Skeletal muscle tissue (tissue), 4 donors: Measurements from ENCODE around the gene ZNF341. TPM values are rescaled to one million over a fixed set of nuclear protein-coding genes. Genes with fewer than 3 reads are reported as not detected.

Experiments
- H3K27ac ChIP-seq: one replicate; pipeline ENCODE4 v1.7.0; 2013; ENCODE audit warnings: mild to moderate bottlenecking, low read depth, low read length, inconsistent platforms
- H3K27me3 ChIP-seq, 3 donors: one replicate each; pipeline ENCODE4 v1.7.0; 2013; ENCODE audit warnings: low read length in 3 of 3; ENCODE audit not compliant: control insufficient read depth in 3 of 3, insufficient read depth in 3 of 3
- H3K36me3 ChIP-seq, 3 donors: one replicate each; pipeline ENCODE4 v1.7.0; 2013; ENCODE audit warnings: low read length in 3 of 3; ENCODE audit not compliant: control insufficient read depth in 3 of 3, insufficient read depth in 3 of 3
- H3K4me1 ChIP-seq, 3 donors: one replicate each; pipeline ENCODE4 v1.7.0; 2013; ENCODE audit warnings: low read length in 3 of 3, mild to moderate bottlenecking in 3 of 3; ENCODE audit not compliant: control insufficient read depth in 3 of 3, insufficient read depth in 3 of 3
- H3K4me3 ChIP-seq, 3 donors: one replicate each; pipeline ENCODE4 v1.7.0; 2013; ENCODE audit warnings: low read length in 3 of 3
- H3K9ac ChIP-seq, 3 donors: one replicate each; pipeline ENCODE4 v1.7.0; 2013; ENCODE audit warnings: low read length in 3 of 3, mild to moderate bottlenecking in 3 of 3, moderate library complexity in 2 of 3, low read depth in 1 of 3
- H3K9me3 ChIP-seq, 3 donors: one replicate each; pipeline ENCODE4 v1.7.0; 2013; ENCODE audit warnings: low read length in 3 of 3; ENCODE audit not compliant: control insufficient read depth in 3 of 3
- total RNA-seq: library from RNA; depleted of rRNA; stranded (reverse); fragments of >200 nt; gene quantifications from one replicate; pipeline ENCODE4 v1.2.3, GENCODE V29; 2014
- donor health status: Osteomylitis.

Gene ZNF341
- total RNA-seq, 1 donor from 2014 or later: 1.0 TPM

GRCh38 chr20:33817411-33817810 lies 85.6 kb downstream of the ZNF341 start:
- H3K9me3 ChIP-seq: no peaks in the 10 kb centered on the region
- peaks cover 27 to 65% (median 44%) of the 10 kb centered on the region in 3 donors for H3K4me1 ChIP-seq
- H3K4me3 ChIP-seq: no peak overlapping the region
- no peak overlapping the region for H3K27ac ChIP-seq
- no peaks in the 10 kb centered on the region for H3K36me3 ChIP-seq
- H3K27me3 ChIP-seq: no peaks in the 10 kb centered on the region
- H3K9ac ChIP-seq: no peak overlapping the region

GRCh38 chr20:33819456-33819855 lies 87.7 kb downstream of the ZNF341 start:
- Histone ChIP-seq H3K4me1 (peaks cover 19 to 53% (median 33%) of the 10 kb centered on the region in 3 donors), H3K27ac (no peak overlapping the region), H3K9ac (no peak overlapping the region), H3K36me3 (peaks cover 0 to 2% (median 0%) of the 10 kb centered on the region in 3 donors), H3K4me3 (no peak overlapping the region), H3K27me3 (no peaks in the 10 kb centered on the region), H3K9me3 (no peaks in the 10 kb centered on the region)

GRCh38 chr20:33820362-33820761 lies 88.6 kb downstream of the ZNF341 start:
- Histone ChIP-seq H3K4me3 (no peak overlapping the region), H3K27ac (no peak overlapping the region), H3K36me3 (peaks cover 0 to 2% (median 0%) of the 10 kb centered on the region in 3 donors), H3K27me3 (no peaks in the 10 kb centered on the region), H3K9ac (no peak overlapping the region), H3K9me3 (no peaks in the 10 kb centered on the region), H3K4me1 (peaks cover 15 to 52% (median 28%) of the 10 kb centered on the region in 3 donors)

GRCh38 chr20:33821270-33821836 lies 89.6 kb downstream of the ZNF341 start:
- Histone ChIP-seq H3K9ac (no peak overlapping the region), H3K4me3 (no peak overlapping the region), H3K27me3 (no peaks in the 10 kb centered on the region), H3K9me3 (no peaks in the 10 kb centered on the region), H3K36me3 (peaks cover 0 to 2% (median 0%) of the 10 kb centered on the region in 3 donors), H3K4me1 (peaks cover 25 to 53% (median 38%) of the 10 kb centered on the region in 3 donors), H3K27ac (no peak overlapping the region)

- peaks cover 0 to 2% (median 0%) of the 10 kb centered on the region in 3 donors for H3K36me3 ChIP-seq
- no peak overlapping the region for H3K4me3 ChIP-seq
- peak overlapping the region; percentile 37 for H3K27ac ChIP-seq
- H3K9me3 ChIP-seq: no peaks in the 10 kb centered on the region
- H3K4me1 ChIP-seq: peaks cover 33 to 61% (median 44%) of the 10 kb centered on the region in 3 donors
- H3K27me3 ChIP-seq: no peaks in the 10 kb centered on the region
- H3K9ac ChIP-seq: peak overlapping the region in 2 of 3 donors; percentile 48 to 51
Measured at GRCh38 chr20:33822423-33822822, 90.6 kb downstream of the ZNF341 start.

GRCh38 chr20:33822991-33823390 lies 91.2 kb downstream of the ZNF341 start:
- Histone ChIP-seq H3K27me3 (no peaks in the 10 kb centered on the region), H3K9ac (no peak overlapping the region), H3K4me1 (peaks cover 39 to 62% (median 44%) of the 10 kb centered on the region in 3 donors), H3K36me3 (peaks cover 0 to 2% (median 0%) of the 10 kb centered on the region in 3 donors), H3K27ac (peak overlapping the region; percentile 37), H3K4me3 (no peak overlapping the region), H3K9me3 (no peaks in the 10 kb centered on the region)

- Histone ChIP-seq H3K4me1 (peaks cover 58 to 69% (median 59%) of the 10 kb centered on the region in 3 donors), H3K36me3 (peaks cover 0 to 2% (median 0%) of the 10 kb centered on the region in 3 donors), H3K27me3 (no peaks in the 10 kb centered on the region), H3K9ac (no peak overlapping the region), H3K9me3 (no peaks in the 10 kb centered on the region), H3K4me3 (no peak overlapping the region), H3K27ac (no peak overlapping the region)
Measured at GRCh38 chr20:33824852-33825251, 93.1 kb downstream of the ZNF341 start.

GRCh38 chr20:33825340-33826269 lies 93.8 kb downstream of the ZNF341 start:
- no peaks in the 10 kb centered on the region for H3K27me3 ChIP-seq
- H3K27ac ChIP-seq: no peak overlapping the region
- no peak overlapping the region for H3K4me3 ChIP-seq
- H3K9me3 ChIP-seq: no peaks in the 10 kb centered on the region
- H3K4me1 ChIP-seq: peaks cover 61 to 69% (median 61%) of the 10 kb centered on the region in 3 donors
- no peak overlapping the region for H3K9ac ChIP-seq
- peaks cover 0 to 2% (median 0%) of the 10 kb centered on the region in 3 donors for H3K36me3 ChIP-seq

- H3K27ac ChIP-seq: no peak overlapping the region
- H3K9me3 ChIP-seq: no peaks in the 10 kb centered on the region
- H3K27me3 ChIP-seq: no peaks in the 10 kb centered on the region
- peaks cover 64 to 70% (median 67%) of the 10 kb centered on the region in 3 donors for H3K4me1 ChIP-seq
- peaks cover 0 to 2% (median 0%) of the 10 kb centered on the region in 3 donors for H3K36me3 ChIP-seq
- peak overlapping the region in 1 of 3 donors; percentile 5 for H3K9ac ChIP-seq
- no peak overlapping the region for H3K4me3 ChIP-seq
Measured at GRCh38 chr20:33826270-33826897, 94.6 kb downstream of the ZNF341 start.
